Right atrium auricular region (tissue), 2 donors: ENCODE measurements around the gene DNAI4. TPM values are rescaled to one million over a fixed set of nuclear protein-coding genes. Genes with fewer than 3 reads are reported as not detected.

Experiments
- DNase-seq: peaks from one replicate; pipeline ENCODE4 v3.0.0-alpha.2; 2019; ENCODE audit warnings: low spot score
- H3K27ac ChIP-seq, 2 donors: fragments of 200-600 bp; sonication (generic); 1 replicate in 1 of 2; 2 replicates in 1 of 2; pipeline ENCODE4 v1.5.1; 2016 to 2019
- H3K27me3 ChIP-seq, 2 donors: fragments of 200-600 bp; sonication (generic); one replicate each; pipeline versions ENCODE4 v1.5.1 to v1.6.0; 2017 to 2019
- H3K36me3 ChIP-seq: fragments of 200-600 bp; sonication (generic); one replicate; pipeline ENCODE4 v1.5.1; 2016
- H3K4me1 ChIP-seq, 2 donors: fragments of 200-600 bp; sonication (generic); one replicate each; pipeline versions ENCODE4 v1.5.1 to v1.6.0; 2017 to 2019
- H3K4me3 ChIP-seq, 2 donors: fragments of 200-600 bp; sonication (generic); 1 replicate in 1 of 2; 2 replicates in 1 of 2; pipeline ENCODE4 v1.5.1; 2017 to 2019; ENCODE audit warnings: mild to moderate bottlenecking in 1 of 2, moderate library complexity in 1 of 2
- H3K9me3 ChIP-seq, 2 donors: fragments of 200-600 bp; sonication (generic); one replicate each; pipeline ENCODE4 v1.5.1; 2019
- total RNA-seq, 2 donors: library from RNA; depleted of rRNA; stranded (reverse); fragments of >200 nt; gene quantifications; one replicate each; pipeline ENCODE4 v1.1.0, GENCODE V29; 2016
- TF ChIP-seq, protein P1 (sequence below), 2 donors: fragments of 200-600 bp; sonication (generic); IDR thresholded peaks; one replicate each; pipeline ENCODE4 v1.5.1; 2019; ENCODE audit warnings: antibody characterized with exemption in 2 of 2

The DNAI4 gene
- total RNA-seq, 2 donors from 2014 or later = 6.9 to 10.3 TPM

DNA sequence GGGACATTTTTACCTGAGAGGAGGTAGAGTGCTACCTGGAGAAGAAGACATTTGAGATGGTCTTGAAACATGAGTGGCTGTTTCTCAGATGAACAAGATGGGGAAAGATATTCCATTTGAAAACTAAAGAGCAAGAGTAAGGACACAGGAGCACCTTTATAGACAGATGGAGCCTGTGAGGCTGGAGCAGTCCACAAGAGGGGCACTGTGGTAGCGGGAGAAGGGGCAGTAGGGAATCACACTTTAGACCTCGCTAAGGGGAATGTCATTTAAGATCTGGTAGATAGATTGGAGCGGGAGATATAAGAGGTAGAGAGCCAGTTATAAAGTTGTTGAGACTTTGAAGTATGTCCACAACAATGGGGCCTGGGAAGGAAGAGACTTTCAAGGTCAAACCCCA lies 149.0 kb downstream of the DNAI4 start:
- no peaks in the 10 kb centered on the region for H3K4me1 ChIP-seq
- H3K27me3 ChIP-seq = no peaks in the 10 kb centered on the region
- H3K9me3 ChIP-seq = no peaks in the 10 kb centered on the region
- TF ChIP-seq, protein P1, sequence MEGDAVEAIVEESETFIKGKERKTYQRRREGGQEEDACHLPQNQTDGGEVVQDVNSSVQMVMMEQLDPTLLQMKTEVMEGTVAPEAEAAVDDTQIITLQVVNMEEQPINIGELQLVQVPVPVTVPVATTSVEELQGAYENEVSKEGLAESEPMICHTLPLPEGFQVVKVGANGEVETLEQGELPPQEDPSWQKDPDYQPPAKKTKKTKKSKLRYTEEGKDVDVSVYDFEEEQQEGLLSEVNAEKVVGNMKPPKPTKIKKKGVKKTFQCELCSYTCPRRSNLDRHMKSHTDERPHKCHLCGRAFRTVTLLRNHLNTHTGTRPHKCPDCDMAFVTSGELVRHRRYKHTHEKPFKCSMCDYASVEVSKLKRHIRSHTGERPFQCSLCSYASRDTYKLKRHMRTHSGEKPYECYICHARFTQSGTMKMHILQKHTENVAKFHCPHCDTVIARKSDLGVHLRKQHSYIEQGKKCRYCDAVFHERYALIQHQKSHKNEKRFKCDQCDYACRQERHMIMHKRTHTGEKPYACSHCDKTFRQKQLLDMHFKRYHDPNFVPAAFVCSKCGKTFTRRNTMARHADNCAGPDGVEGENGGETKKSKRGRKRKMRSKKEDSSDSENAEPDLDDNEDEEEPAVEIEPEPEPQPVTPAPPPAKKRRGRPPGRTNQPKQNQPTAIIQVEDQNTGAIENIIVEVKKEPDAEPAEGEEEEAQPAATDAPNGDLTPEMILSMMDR (IDR thresholded peaks at IDR 0.05) = no peak
- no peak overlapping the region for H3K27ac ChIP-seq
- no peak for DNase-seq
- no peak overlapping the region for H3K4me3 ChIP-seq
- no peaks in the 10 kb centered on the region for H3K36me3 ChIP-seq

DNA sequence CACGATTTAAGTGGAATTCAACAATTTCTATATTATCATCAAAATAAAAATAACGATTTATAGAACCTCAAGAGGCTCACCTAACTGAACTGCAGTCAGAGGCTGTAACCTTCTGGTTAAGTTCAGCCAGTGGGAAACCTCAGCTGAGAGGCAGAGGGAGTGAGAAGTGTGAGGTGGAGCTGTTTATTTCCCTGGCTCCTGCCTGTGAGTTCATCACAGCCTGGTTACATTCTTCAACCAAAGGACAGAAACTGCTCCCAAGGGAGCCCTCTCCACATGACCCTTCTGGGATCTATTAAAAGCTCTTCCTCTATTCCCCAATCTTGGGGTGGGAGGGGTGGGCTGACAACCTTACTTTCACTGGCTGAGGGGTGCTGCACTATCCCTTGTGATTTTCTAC lies 150.2 kb downstream of the DNAI4 start:
- TF ChIP-seq, protein P1 (IDR thresholded peaks at IDR 0.05) = no peak
- no peaks in the 10 kb centered on the region for H3K9me3 ChIP-seq
- no peak for DNase-seq
- no peaks in the 10 kb centered on the region for H3K4me1 ChIP-seq
- no peak overlapping the region for H3K27ac ChIP-seq
- no peak overlapping the region for H3K4me3 ChIP-seq
- no peaks in the 10 kb centered on the region for H3K36me3 ChIP-seq
- H3K27me3 ChIP-seq = no peaks in the 10 kb centered on the region

DNA sequence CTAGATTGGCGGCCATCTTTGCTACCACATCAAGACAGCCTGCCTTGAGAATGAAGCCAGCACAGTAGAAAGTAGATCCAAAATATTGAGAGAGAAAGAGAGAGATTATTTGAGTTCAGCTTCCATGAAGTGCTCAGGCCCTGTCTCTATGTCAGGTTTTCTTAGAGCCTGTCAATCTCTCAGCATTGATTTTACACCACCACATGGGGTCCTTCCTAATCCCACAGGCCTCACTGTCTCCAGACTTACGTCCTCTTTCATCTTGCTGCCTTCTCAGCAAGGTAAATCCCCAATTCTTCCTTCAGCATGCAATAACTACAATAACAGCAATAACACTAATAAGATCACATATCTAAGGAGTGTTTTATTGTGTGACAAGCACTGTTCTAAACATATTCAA lies 151.4 kb downstream of the DNAI4 start:
- no peaks in the 10 kb centered on the region for H3K9me3 ChIP-seq
- TF ChIP-seq, protein P1 (IDR thresholded peaks at IDR 0.05) = no peak
- no peaks in the 10 kb centered on the region for H3K4me1 ChIP-seq
- no peaks in the 10 kb centered on the region for H3K36me3 ChIP-seq
- H3K27ac ChIP-seq = no peak overlapping the region
- H3K27me3 ChIP-seq = no peaks in the 10 kb centered on the region
- no peak overlapping the region for H3K4me3 ChIP-seq
- DNase-seq = no peak

DNA sequence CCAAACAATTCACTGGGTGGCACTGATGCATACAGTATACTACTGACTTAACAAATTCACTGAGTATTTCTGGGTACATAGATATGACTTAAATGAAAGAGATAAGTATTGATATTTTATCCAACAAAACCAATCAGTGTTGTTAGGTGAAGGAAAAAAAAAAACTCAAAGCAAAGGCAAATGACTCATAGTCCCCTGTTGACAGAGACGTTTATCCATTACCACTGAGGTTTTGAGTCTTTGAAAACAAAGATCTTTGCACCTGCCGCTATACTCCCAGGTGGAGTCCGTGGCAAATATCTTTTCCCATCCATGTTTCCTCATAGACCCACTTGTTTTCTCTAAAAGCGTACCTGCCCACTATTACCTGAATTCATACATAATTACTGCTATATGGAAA lies 154.0 kb downstream of the DNAI4 start:
- no peak overlapping the region for H3K4me3 ChIP-seq
- H3K4me1 ChIP-seq = no peaks in the 10 kb centered on the region
- DNase-seq = no peak
- H3K27ac ChIP-seq = no peak overlapping the region
- H3K36me3 ChIP-seq = no peaks in the 10 kb centered on the region
- TF ChIP-seq, protein P1 (IDR thresholded peaks at IDR 0.05) = no peak
- H3K9me3 ChIP-seq = no peaks in the 10 kb centered on the region
- no peaks in the 10 kb centered on the region for H3K27me3 ChIP-seq

DNA sequence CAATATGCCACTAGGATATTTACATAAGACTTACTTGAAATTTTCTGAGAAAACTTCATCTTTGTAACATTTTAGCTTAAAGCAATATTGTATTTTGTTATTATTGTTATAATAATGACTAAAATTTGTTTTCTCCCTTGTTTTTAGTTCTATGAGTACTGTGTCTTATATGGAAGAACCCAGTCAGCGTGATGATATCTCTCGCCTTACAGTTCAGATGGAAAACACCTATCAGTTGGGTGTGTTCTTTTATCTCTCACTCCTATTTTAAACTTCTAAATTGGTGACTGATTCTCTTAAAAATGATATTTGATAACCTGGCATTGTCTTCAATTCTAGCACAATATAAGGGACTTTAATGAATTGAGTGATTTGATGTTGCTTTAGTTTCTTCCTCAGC lies 154.4 kb downstream of the DNAI4 start:
- no peak for DNase-seq
- TF ChIP-seq, protein P1 (IDR thresholded peaks at IDR 0.05) = no peak
- H3K9me3 ChIP-seq = no peaks in the 10 kb centered on the region
- H3K4me1 ChIP-seq = no peaks in the 10 kb centered on the region
- no peaks in the 10 kb centered on the region for H3K27me3 ChIP-seq
- no peak overlapping the region for H3K4me3 ChIP-seq
- no peaks in the 10 kb centered on the region for H3K36me3 ChIP-seq
- H3K27ac ChIP-seq = no peak overlapping the region

DNA sequence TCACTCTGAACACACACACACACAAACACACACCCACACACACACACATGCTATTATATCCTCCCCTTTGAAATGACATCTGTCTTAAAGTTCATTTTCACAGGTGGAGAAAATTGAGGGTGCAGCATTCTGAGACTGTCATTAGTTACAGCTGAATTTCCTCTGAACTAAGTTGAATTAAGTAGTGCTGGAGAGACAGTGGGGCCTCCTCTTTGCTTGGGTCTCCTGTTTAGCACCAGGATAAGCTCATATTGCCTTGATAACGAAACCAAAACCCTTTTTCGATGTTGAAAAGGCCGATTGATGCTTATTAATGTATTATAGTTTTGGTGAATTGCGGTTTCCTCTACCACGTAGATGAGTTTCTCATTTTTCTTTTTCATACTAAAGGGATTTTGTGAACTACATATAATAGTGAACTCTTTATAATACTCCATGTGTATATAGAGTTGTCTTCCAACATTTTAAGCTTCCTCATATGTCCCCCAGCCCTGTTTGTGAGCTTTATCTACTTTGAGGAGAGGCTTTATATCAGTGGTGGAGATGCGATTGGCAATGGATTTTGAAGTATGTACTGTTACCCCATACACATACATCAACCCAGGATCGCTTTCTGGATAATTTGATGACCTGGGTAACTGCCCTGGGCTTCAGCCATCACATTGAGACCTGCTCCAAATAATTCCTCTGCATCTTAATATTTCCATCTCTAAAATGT lies 155.0 kb downstream of the DNAI4 start:
- TF ChIP-seq, protein P1 (IDR thresholded peaks at IDR 0.05) = no peak
- no peaks in the 10 kb centered on the region for H3K4me1 ChIP-seq
- no peaks in the 10 kb centered on the region for H3K9me3 ChIP-seq
- no peaks in the 10 kb centered on the region for H3K27me3 ChIP-seq
- DNase-seq = no peak
- no peaks in the 10 kb centered on the region for H3K36me3 ChIP-seq
- no peak overlapping the region for H3K27ac ChIP-seq
- H3K4me3 ChIP-seq = no peak overlapping the region
